Body of pancreas (tissue), 4 donors: Measurements from ENCODE around the gene CDK18. TPM values are rescaled to one million over a fixed set of nuclear protein-coding genes. Genes with fewer than 3 reads are reported as not detected.

Experiments
- ATAC-seq: fragments of 150-250 bp; one replicate; pipeline ENCODE4 v1.9.1; 2016
- DNase-seq, 4 donors: peaks; one replicate each; pipeline ENCODE4 v3.0.0-alpha.2; 2019
- H3K27ac ChIP-seq, 4 donors: fragments of 200-600 bp; sonication (generic); 1 replicate in 3 of 4; 2 replicates in 1 of 4; pipeline versions ENCODE4 v1.5.1 to v1.6.1; 2016 to 2019; ENCODE audit warnings: mild to moderate bottlenecking in 1 of 4, mixed read lengths in 1 of 4, moderate library complexity in 1 of 4
- H3K27me3 ChIP-seq, 2 donors: fragments of 200-600 bp; sonication (generic); one replicate each; pipeline ENCODE4 v1.6.0; 2016; ENCODE audit warnings: mild to moderate bottlenecking in 1 of 2
- H3K36me3 ChIP-seq, 2 donors: fragments of 200-600 bp; sonication (generic); replicated peaks in 1 of 2; 2 replicates each; pipeline ENCODE4 v1.5.1; 2016; ENCODE audit warnings: low read depth in 2 of 2; ENCODE audit not compliant: insufficient read depth in 1 of 2
- H3K4me1 ChIP-seq: fragments of 200-600 bp; sonication (generic); one replicate; pipeline ENCODE4 v1.6.0; 2016
- H3K4me3 ChIP-seq, 2 donors: fragments of 200-600 bp; sonication (generic); 1 replicate in 1 of 2; 2 replicates in 1 of 2; pipeline ENCODE4 v1.5.1; 2016 to 2019
- H3K9me3 ChIP-seq, 3 donors: fragments of 200-600 bp; sonication (generic); 1 replicate in 2 of 3; 2 replicates in 1 of 3; pipeline ENCODE4 v1.5.1; 2016
- CTCF ChIP-seq, 7 experiments: fragments of 450-650 bp in 4 of 7; fragments of 200-600 bp in 3 of 7; sonication (generic) in 3 of 7; IDR thresholded peaks; one replicate each; pipeline ENCODE4 v1.5.1; 2016 to 2019; ENCODE audit warnings: antibody characterized with exemption in 7 of 7
- POLR2A ChIP-seq, 3 donors: fragments of 450-650 bp; IDR thresholded peaks; one replicate each; pipeline ENCODE4 v1.6.1; 2016; ENCODE audit warnings: antibody characterized with exemption in 3 of 3, mild to moderate bottlenecking in 2 of 3
- whole genome bisulfite sequencing, 2 donors: methylation state at CpG; one replicate each; pipeline ENCODE4 v1.1.5; 2017; 5-methylcytosine and 5-hydroxymethylcytosine counted together
- intact Hi-C: fragments of 100-400 bp; cut with DNase I; formaldehyde crosslinking; loops from one replicate; pipeline ENCODE4 v1.15.1; 2023
- total RNA-seq, 2 donors: library from RNA; depleted of rRNA; stranded (reverse); fragments of >200 nt; gene quantifications; one replicate each; pipeline ENCODE4 v1.1.0, GENCODE V29; 2016

CDK18 gene
- total RNA-seq, 2 donors from 2014 or later, result 28.0 to 28.7 TPM

- no peak for TF ChIP-seq CTCF (IDR thresholded peaks at IDR 0.05)
- TF ChIP-seq POLR2A (IDR thresholded peaks at IDR 0.05), result no peak
- Histone ChIP-seq H3K27me3 (peaks cover 0 to 30% of the 10 kb centered on the region in 2 donors), H3K27ac (no peak overlapping the region), H3K4me3 (no peak overlapping the region), H3K36me3 (no peaks in the 10 kb centered on the region), H3K9me3 (no peaks in the 10 kb centered on the region), H3K4me1 (peaks cover 19% of the 10 kb centered on the region)
- DNase-seq (no peak), ATAC-seq (peak; percentile 41)
- 5 to 6% methylated on average over 22 to 40 of the region's 74 CpGs for WGBS, 2 donors
- intact Hi-C loops, result no loop called here
These were observed 47.4 kb upstream of the CDK18 start for GRCh38 chr1:205456868-205457745.

- ATAC-seq (peak; percentile 62), DNase-seq (peak in 2 of 4 donors; percentile 50 to 51)
- H3K27ac ChIP-seq, result no peak overlapping the region
- no peaks in the 10 kb centered on the region for H3K36me3 ChIP-seq
- intact Hi-C loops, result no loop called here
- no peaks in the 10 kb centered on the region for H3K9me3 ChIP-seq
- H3K4me1 ChIP-seq, result peaks cover 19% of the 10 kb centered on the region
- TF ChIP-seq POLR2A (IDR thresholded peaks at IDR 0.05) (no peak), CTCF (IDR thresholded peaks at IDR 0.05) (no peak)
- WGBS, 2 donors, result 34 to 41% methylated on average over 6 of the region's 6 CpGs
- H3K4me3 ChIP-seq, result no peak overlapping the region
- H3K27me3 ChIP-seq, result peaks cover 0 to 26% of the 10 kb centered on the region in 2 donors
These were observed 45.5 kb upstream of the CDK18 start for GRCh38 chr1:205458777-205459566.

GRCh38 chr1:205465392-205465791 is 39.1 kb upstream of the CDK18 start:
- DNase-seq (no peak), ATAC-seq (no peak)
- Histone ChIP-seq H3K27me3 (no peaks in the 10 kb centered on the region), H3K9me3 (no peaks in the 10 kb centered on the region), H3K27ac (no peak overlapping the region), H3K36me3 (no peaks in the 10 kb centered on the region), H3K4me3 (no peak overlapping the region), H3K4me1 (peaks cover 17% of the 10 kb centered on the region)
- 39 to 75% methylated on average over 2 of the region's 2 CpGs for WGBS, 2 donors
- TF ChIP-seq POLR2A (IDR thresholded peaks at IDR 0.05) (no peak), CTCF (IDR thresholded peaks at IDR 0.05) (no peak)
- intact Hi-C loops, result no loop called here

- intact Hi-C loops, result no loop called here
- no peak for DNase-seq
- Histone ChIP-seq H3K36me3 (no peaks in the 10 kb centered on the region), H3K4me3 (no peak overlapping the region), H3K27me3 (no peaks in the 10 kb centered on the region), H3K9me3 (no peaks in the 10 kb centered on the region), H3K27ac (no peak overlapping the region), H3K4me1 (peaks cover 21% of the 10 kb centered on the region)
- no peak for ATAC-seq
- 52 to 56% methylated on average over 7 of the region's 7 CpGs for WGBS, 2 donors
- TF ChIP-seq POLR2A (IDR thresholded peaks at IDR 0.05), result no peak
- TF ChIP-seq CTCF (IDR thresholded peaks at IDR 0.05), result no peak
These were observed 37.8 kb upstream of the CDK18 start for GRCh38 chr1:205466595-205467220.
